Measurements from ENCODE around the gene PTPRC. TPM values are rescaled to one million over a fixed set of nuclear protein-coding genes. Genes with fewer than 3 reads are reported as not detected.

The PTPRC gene
- total and polyA plus RNA-seq, 4 experiments from 2014 or later: 915 to 1,019 (median 980) TPM

DNA sequence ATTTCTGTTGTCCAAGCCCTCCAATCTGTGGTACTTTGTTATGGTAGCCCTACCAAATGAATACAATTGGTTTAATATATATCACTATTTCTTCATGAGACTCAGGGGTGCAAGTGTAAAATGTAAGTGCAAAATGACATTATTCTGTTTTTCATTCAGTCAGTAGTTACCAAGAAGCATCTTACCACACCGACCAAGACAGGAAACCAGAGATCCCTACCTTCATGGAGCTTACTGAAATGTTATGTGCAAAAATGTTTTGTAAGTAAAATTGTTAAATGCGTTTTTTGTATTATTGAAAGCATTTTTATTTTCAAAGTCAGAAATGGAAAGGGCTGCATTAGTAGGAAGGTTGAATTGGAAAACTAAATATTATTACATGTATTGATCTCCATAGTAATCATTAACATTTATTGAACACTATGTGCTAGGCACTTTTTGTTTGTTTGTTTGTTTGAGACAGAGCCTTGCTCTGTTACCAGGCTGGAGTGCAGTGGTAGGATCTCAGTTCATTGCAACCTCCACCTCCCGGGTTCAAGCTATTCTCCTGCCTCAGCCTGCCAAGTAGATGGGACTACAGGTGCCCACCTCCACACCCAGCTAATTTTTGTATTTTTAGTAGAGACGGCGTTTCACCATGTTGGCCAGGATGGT is 166.8 kb downstream of the PTPRC start:
- no peaks in the 10 kb centered on the region for H3K4me1 Mint-ChIP-seq
- Histone ChIP-seq H3K27ac (ENCODE audit: low read depth, low read length) (no peak overlapping the region), H3K36me3 (ENCODE audit: insufficient read depth, low read length) (no peaks in the 10 kb centered on the region), H3K9me3 (ENCODE audit: control insufficient read depth in 1 of 2, low read length in 2 of 2) (no peaks in the 10 kb centered on the region), H3K4me1 (ENCODE audit: insufficient read depth, low read length) (no peaks in the 10 kb centered on the region), H3K4me3 (ENCODE audit: low read length in 2 of 2) (no peak overlapping the region), H3K27me3 (ENCODE audit: insufficient read depth, low read length) (no peaks in the 10 kb centered on the region)
- ChIA-PET CTCF (ENCODE audit: partially characterized antibody) (no interaction called here), POLR2A (ENCODE audit: partially characterized antibody) (no interaction called here)
- H3K27ac Mint-ChIP-seq: no peak overlapping the region
- peaks cover 0 to 2% (median 0%) of the 10 kb centered on the region in 8 donors for H3K9me3 Mint-ChIP-seq
- H3K4me3 Mint-ChIP-seq: no peak overlapping the region
- intact Hi-C loops (cut with micrococcal nuclease): no loop called here
- H3K36me3 Mint-ChIP-seq: no peaks in the 10 kb centered on the region
- peaks cover 0 to 1% of the 10 kb centered on the region in 2 donors for H3K27me3 Mint-ChIP-seq
- DNase-seq: no peak

- CTCF ChIA-PET (ENCODE audit: partially characterized antibody): no interaction called here
- DNase-seq: no peak
- Mint-ChIP-seq H3K36me3 (no peaks in the 10 kb centered on the region), H3K4me3 (no peak overlapping the region), H3K4me1 (no peaks in the 10 kb centered on the region), H3K9me3 (peaks cover 0 to 3% (median under 1%) of the 10 kb centered on the region in 8 donors), H3K27me3 (peaks cover 0 to 1% of the 10 kb centered on the region in 2 donors), H3K27ac (no peak overlapping the region)
- intact Hi-C loops (cut with micrococcal nuclease): no loop called here
- H3K27ac ChIP-seq (ENCODE audit: low read depth, low read length): no peak overlapping the region
- H3K36me3 ChIP-seq (ENCODE audit: insufficient read depth, low read length): no peaks in the 10 kb centered on the region
- no peaks in the 10 kb centered on the region for H3K9me3 ChIP-seq (ENCODE audit: control insufficient read depth in 1 of 2, low read length in 2 of 2)
- no peaks in the 10 kb centered on the region for H3K4me1 ChIP-seq (ENCODE audit: insufficient read depth, low read length)
- no peaks in the 10 kb centered on the region for H3K27me3 ChIP-seq (ENCODE audit: insufficient read depth, low read length)
- POLR2A ChIA-PET (ENCODE audit: partially characterized antibody): no interaction called here
- no peak overlapping the region for H3K4me3 ChIP-seq (ENCODE audit: low read length in 2 of 2)
These were observed 168.0 kb downstream of the PTPRC start for GRCh38 chr1:198806861-198807260.

Other genes starting within 250 kb of the PTPRC start
- not detected for gene ATP6V1G3, start 98.4 kb upstream of the PTPRC start, total RNA-seq
- gene ATP6V1G3, start 98.4 kb upstream of the PTPRC start, polyA plus RNA-seq: not detected

Measured in CD4-positive, alpha-beta memory T cell (primary cell).